Measurements from ENCODE around the gene KNTC1. TPM values are rescaled to one million over a fixed set of nuclear protein-coding genes. Genes with fewer than 3 reads are reported as not detected.

The KNTC1 gene
- total RNA-seq, 1 donor from 2014 or later = 64.0 TPM

DNA sequence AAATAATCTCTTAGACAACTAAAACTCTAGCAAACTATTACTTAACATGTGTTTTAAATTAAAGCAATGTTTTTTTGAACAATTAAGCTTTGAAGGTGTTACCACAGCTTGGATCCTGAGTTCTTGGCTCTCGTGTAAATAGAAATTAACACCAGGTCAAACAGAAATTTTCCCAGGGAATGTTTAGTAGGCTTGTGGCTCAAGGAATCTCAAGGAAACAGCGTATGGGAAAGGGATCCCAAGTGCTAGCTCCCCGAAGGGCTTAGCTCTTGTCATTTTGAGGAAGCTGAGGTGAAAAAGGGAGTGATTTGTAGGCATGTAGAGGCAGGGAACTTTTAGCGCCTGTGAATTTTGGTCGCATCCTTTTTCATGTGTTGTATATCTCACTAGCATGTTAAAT lies 11.4 kb downstream of the KNTC1 start:
- Mint-ChIP-seq H3K4me1 (peaks cover 2% of the 10 kb centered on the region), H3K4me3 (no peak overlapping the region), H3K9me3 (no peaks in the 10 kb centered on the region), H3K27ac (no peak overlapping the region), H3K27me3 (no peaks in the 10 kb centered on the region), H3K36me3 (ENCODE audit: low read depth) (peaks cover 38% of the 10 kb centered on the region)
- ChIA-PET CTCF (no interaction called here), POLR2A (interaction anchor here (1.4 kb wide), 1 partner anchor 12 kb away, joined by 5 read pairs; the partner anchor contains the start of genes KNTC1 and RSRC2)
- TF ChIP-seq, protein P1, sequence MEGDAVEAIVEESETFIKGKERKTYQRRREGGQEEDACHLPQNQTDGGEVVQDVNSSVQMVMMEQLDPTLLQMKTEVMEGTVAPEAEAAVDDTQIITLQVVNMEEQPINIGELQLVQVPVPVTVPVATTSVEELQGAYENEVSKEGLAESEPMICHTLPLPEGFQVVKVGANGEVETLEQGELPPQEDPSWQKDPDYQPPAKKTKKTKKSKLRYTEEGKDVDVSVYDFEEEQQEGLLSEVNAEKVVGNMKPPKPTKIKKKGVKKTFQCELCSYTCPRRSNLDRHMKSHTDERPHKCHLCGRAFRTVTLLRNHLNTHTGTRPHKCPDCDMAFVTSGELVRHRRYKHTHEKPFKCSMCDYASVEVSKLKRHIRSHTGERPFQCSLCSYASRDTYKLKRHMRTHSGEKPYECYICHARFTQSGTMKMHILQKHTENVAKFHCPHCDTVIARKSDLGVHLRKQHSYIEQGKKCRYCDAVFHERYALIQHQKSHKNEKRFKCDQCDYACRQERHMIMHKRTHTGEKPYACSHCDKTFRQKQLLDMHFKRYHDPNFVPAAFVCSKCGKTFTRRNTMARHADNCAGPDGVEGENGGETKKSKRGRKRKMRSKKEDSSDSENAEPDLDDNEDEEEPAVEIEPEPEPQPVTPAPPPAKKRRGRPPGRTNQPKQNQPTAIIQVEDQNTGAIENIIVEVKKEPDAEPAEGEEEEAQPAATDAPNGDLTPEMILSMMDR (IDR thresholded peaks at IDR 0.05) = no peak
- no peak for ATAC-seq (ENCODE audit: low read depth)
- no peak for DNase-seq
- intact Hi-C loops (cut with micrococcal nuclease) = no loop called here

DNA sequence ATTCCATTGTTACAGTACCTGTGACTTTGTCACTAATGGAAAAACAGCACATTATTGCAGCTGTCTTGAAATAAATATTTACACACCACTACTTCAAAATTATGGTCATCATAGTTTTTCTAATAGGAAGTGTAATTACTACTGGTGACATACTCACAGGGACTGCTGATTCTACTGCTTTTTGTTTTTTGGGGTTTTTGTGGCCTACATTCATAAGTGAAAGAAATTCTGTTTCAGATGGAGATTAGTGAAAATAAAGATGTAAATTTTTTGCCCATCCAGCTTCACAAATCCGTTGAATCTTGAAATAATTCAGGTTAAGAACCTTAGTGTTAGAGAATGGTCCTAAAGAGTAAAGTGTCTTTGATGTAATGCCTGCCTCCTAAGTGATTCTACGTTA lies 17.5 kb downstream of the KNTC1 start:
- CTCF ChIA-PET = no interaction called here
- H3K27ac Mint-ChIP-seq = peak overlapping the region; percentile 82
- intact Hi-C loops (cut with micrococcal nuclease) = loop anchor here (2.0 kb wide), 1 partner anchor 16 kb away; no protein-coding TSS in a partner anchor
- TF ChIP-seq, protein P1 (IDR thresholded peaks at IDR 0.05) = no peak
- ATAC-seq (ENCODE audit: low read depth) (no peak), DNase-seq (no peak)
- no peak overlapping the region for H3K4me3 Mint-ChIP-seq
- POLR2A ChIA-PET = interaction anchor here (1.2 to 2.9 kb wide), 4 partner anchors 14 to 44 kb away, joined by 3 to 13 read pairs (median 4); partner anchors contain the start of genes KNTC1, RSRC2 and ZCCHC8
- no peaks in the 10 kb centered on the region for H3K27me3 Mint-ChIP-seq
- no peaks in the 10 kb centered on the region for H3K9me3 Mint-ChIP-seq
- H3K4me1 Mint-ChIP-seq = peaks cover 28% of the 10 kb centered on the region
- peaks cover 29% of the 10 kb centered on the region for H3K36me3 Mint-ChIP-seq (ENCODE audit: low read depth)

DNA sequence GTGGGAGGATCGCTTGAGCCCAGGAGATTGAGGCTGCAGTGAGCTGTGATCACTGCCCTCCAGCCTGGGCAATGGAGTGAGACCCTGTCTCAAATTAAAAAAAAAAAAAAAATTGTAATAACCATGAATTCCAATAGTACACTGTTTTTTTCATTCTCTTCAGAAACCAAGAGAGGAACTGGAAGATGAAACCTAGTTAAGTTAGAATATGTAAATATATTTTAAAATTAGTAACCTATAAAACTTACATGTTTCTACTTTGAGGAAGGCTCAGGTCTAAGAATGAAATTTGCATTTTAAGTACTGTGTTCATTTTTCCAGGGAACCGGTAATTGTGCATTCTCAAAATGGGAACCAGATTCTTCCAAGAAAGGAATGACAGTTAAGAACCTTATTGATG lies 18.8 kb downstream of the KNTC1 start:
- DNase-seq (no peak), ATAC-seq (ENCODE audit: low read depth) (peak; percentile 80)
- no peaks in the 10 kb centered on the region for H3K9me3 Mint-ChIP-seq
- H3K36me3 Mint-ChIP-seq (ENCODE audit: low read depth) = peaks cover 38% of the 10 kb centered on the region
- intact Hi-C loops (cut with micrococcal nuclease) = loop anchor here (1.0 to 2.0 kb wide), 2 partner anchors 15 to 19 kb away; partner anchors contain the start of gene KNTC1
- H3K4me3 Mint-ChIP-seq = peak overlapping the region; percentile 57
- TF ChIP-seq, protein P1 (IDR thresholded peaks at IDR 0.05) = no peak
- no peaks in the 10 kb centered on the region for H3K27me3 Mint-ChIP-seq
- ChIA-PET CTCF (no interaction called here), POLR2A (interaction anchor here (1.2 to 2.9 kb wide), 2 partner anchors 19 to 23 kb away, joined by 4 to 13 read pairs; partner anchors contain the start of genes KNTC1 and RSRC2)
- H3K27ac Mint-ChIP-seq = peak overlapping the region; percentile 83
- H3K4me1 Mint-ChIP-seq = peaks cover 28% of the 10 kb centered on the region

DNA sequence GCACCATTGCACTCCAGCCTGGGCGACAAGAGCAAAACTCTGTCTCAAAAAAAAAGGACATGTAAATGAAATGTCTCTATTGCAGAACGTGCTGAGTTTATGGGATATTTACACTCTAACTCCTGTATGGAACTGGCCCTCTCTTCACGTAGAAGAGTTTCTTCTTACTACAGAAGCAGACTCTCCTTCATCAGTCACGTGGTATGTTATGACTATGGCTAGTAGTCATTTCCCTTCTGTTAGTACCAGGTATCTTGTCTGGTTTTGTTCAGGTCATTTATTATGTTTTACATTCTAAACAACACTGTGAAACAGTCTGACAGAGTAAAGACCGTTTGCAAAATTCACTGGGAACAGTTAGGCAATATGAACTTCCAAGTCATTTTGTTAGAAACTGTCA lies 20.3 kb downstream of the KNTC1 start:
- Mint-ChIP-seq H3K27me3 (no peaks in the 10 kb centered on the region), H3K4me1 (peaks cover 26% of the 10 kb centered on the region), H3K4me3 (no peak overlapping the region), H3K36me3 (ENCODE audit: low read depth) (peaks cover 43% of the 10 kb centered on the region), H3K9me3 (no peaks in the 10 kb centered on the region), H3K27ac (no peak overlapping the region)
- intact Hi-C loops (cut with micrococcal nuclease) = no loop called here
- ChIA-PET CTCF (interaction anchor here (0.6 kb wide), 1 partner anchor 222 kb away, joined by 3 read pairs; no protein-coding TSS in a partner anchor), POLR2A (interaction anchor here (0.7 to 0.8 kb wide), 2 partner anchors 11 to 898 kb away, joined by 3 to 11 read pairs; no protein-coding TSS in a partner anchor)
- TF ChIP-seq, protein P1 (IDR thresholded peaks at IDR 0.05) = no peak
- ATAC-seq (ENCODE audit: low read depth) = no peak
- no peak for DNase-seq

DNA sequence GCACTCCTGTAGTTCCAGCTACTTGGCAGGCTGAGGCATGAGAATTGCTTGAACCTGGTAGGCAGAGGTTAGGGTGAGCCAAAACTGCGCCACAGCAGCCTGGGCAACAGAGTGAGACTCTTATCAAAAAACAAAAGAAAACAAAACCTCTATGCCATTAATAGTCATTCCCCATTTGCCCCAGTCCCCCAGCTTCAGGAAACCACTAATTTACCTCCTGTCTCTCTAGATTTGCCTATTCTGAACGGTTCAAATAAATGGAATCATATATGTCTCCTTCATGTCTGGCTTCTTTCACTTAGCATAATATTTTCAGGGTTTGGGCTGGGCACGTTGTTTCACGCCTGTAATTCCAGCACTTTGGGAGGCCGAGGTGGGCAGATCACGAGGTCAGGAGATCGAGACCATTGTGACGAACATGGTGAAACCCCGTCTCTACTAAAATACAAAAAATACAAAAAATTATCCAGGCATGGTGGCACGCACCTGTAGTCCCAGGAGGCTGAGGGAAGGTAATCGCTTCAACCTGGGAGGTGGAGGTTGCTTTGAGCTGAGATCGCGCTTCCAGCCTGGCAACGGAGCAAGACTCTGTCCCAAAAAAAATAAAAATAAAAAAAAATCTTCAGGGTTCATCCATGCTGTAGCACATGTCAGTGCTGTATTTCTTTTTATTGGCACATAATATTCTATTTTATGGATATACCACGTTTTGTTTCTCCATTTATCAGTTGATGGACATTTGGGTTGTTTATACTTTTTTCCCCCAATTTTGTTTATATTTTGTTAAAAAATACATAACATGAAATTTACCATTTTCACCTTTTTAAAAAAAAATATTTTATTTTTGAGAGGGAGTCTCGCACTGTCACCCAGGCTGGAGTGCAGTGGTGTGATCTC lies 31.9 kb downstream of the KNTC1 start:
- peaks cover 38% of the 10 kb centered on the region for H3K36me3 Mint-ChIP-seq (ENCODE audit: low read depth)
- peaks cover 19% of the 10 kb centered on the region for H3K4me1 Mint-ChIP-seq
- no peaks in the 10 kb centered on the region for H3K9me3 Mint-ChIP-seq
- intact Hi-C loops (cut with micrococcal nuclease) = no loop called here
- no peaks in the 10 kb centered on the region for H3K27me3 Mint-ChIP-seq
- CTCF ChIA-PET = no interaction called here
- peak overlapping the region; percentile 84 for H3K27ac Mint-ChIP-seq
- H3K4me3 Mint-ChIP-seq = peak overlapping the region; percentile 61
- TF ChIP-seq, protein P1 (IDR thresholded peaks at IDR 0.05) = no peak
- DNase-seq (no peak), ATAC-seq (ENCODE audit: low read depth) (peak; percentile 70)
- POLR2A ChIA-PET = interaction anchor here (0.7 to 3.7 kb wide), 6 partner anchors 11 to 139 kb away, joined by 3 to 18 read pairs (median 4); partner anchors contain the start of genes KNTC1, RSRC2 and ZCCHC8

Measured in activated B cell treated with CpG ODN at 0.5 μM for 24 hours (primary cell).